Left ventricle myocardium inferior (tissue), 1 donor: ENCODE measurements around the gene PDE1C. TPM values are rescaled to one million over a fixed set of nuclear protein-coding genes. Genes with fewer than 3 reads are reported as not detected.

ENCODE experiments used
- DNase-seq: peaks from one replicate; pipeline ENCODE4 v3.0.0-alpha.2; 2020
- H3K27ac ChIP-seq: fragments of 200-600 bp; replicated peaks from 2 replicates; pipeline ENCODE4 v1.8.0; 2021
- H3K27me3 ChIP-seq: fragments of 200-600 bp; 2 replicates; pipeline ENCODE4 v1.8.0; 2021; ENCODE audit warnings: low read depth
- H3K36me3 ChIP-seq: fragments of 200-600 bp; 2 replicates; pipeline ENCODE4 v1.8.0; 2021
- H3K4me1 ChIP-seq: fragments of 200-600 bp; 2 replicates; pipeline ENCODE4 v1.8.0; 2021
- H3K4me3 ChIP-seq: fragments of 200-600 bp; 2 replicates; pipeline ENCODE4 v1.8.0; 2021; ENCODE audit warnings: mild to moderate bottlenecking, moderate library complexity
- H3K9me3 ChIP-seq: fragments of 200-600 bp; replicated peaks from 2 replicates; pipeline ENCODE4 v1.8.0; 2021
- CTCF ChIP-seq: fragments of 200-600 bp; IDR thresholded peaks from 2 replicates; pipeline ENCODE4 v1.8.0; 2021; ENCODE audit warnings: antibody characterized with exemption, mild to moderate bottlenecking, borderline replicate concordance
- intact Hi-C: fragments of 100-400 bp; cut with micrococcal nuclease; formaldehyde crosslinking; loops from one replicate; pipeline ENCODE4 v1.11.0; 2022
- total RNA-seq: library from RNA; stranded (reverse); fragmentation: NEBNext Ultra II Directional; extraction: Animal tissue kit (Norgen Biotek cat#: 25700); gene quantifications from one replicate; pipeline ENCODE4 v1.2.1, GENCODE V29; 2021
- donor health status: DM: no; HTN: yes; CAD: no; lungs with severe emphysema.

The PDE1C gene
- total RNA-seq, 1 donor from 2014 or later: 207 TPM

DNA sequence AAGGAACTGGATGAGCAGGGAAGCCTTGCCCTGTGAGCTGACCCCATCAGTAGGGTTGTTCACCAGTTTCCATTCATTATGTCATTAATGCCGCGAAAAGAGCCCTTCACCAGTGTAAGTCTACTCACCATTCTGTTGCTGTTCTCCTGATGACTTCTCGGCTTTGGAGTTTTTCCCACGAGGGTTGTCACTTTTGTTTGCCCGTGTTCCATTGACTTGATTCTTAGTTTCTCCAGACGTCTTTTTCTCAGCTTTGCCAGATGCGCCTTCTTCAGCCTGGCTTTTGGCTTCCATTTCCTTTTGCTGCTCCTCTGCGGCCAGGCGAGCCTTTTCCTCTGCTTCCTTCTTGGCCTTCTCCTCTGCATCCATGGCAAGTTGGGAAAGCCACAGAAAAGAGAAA, 254.4 kb downstream of the PDE1C start:
- Histone ChIP-seq H3K4me3 (no peak overlapping the region), H3K9me3 (no peaks in the 10 kb centered on the region), H3K4me1 (no peaks in the 10 kb centered on the region), H3K27me3 (no peaks in the 10 kb centered on the region), H3K36me3 (peaks cover 42% of the 10 kb centered on the region), H3K27ac (no peak overlapping the region)
- TF ChIP-seq CTCF: no peak
- no peak for DNase-seq
- intact Hi-C loops: no loop called here

DNA sequence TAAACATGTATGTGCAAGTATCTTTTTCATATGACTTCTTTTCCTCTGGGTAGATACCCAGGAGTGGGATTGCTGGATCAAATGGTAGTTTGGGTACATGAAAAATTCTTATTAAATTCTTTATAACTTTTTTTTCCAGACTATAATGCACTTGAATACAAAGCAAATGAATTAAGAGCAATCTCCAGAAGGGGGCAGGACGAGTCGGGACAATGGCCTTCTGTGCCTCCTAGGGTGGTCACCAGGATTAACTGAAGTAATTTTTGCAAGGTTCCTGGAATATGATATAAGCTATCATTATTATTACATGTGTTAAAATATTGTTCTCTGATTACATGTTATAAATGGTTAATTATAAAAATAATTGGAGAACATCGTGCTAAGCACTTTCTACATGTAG, 256.0 kb downstream of the PDE1C start:
- Histone ChIP-seq H3K36me3 (peaks cover 41% of the 10 kb centered on the region), H3K27me3 (no peaks in the 10 kb centered on the region), H3K4me3 (no peak overlapping the region), H3K27ac (no peak overlapping the region), H3K9me3 (no peaks in the 10 kb centered on the region), H3K4me1 (no peaks in the 10 kb centered on the region)
- DNase-seq: no peak
- intact Hi-C loops: no loop called here
- peak; percentile 45 for TF ChIP-seq CTCF

DNA sequence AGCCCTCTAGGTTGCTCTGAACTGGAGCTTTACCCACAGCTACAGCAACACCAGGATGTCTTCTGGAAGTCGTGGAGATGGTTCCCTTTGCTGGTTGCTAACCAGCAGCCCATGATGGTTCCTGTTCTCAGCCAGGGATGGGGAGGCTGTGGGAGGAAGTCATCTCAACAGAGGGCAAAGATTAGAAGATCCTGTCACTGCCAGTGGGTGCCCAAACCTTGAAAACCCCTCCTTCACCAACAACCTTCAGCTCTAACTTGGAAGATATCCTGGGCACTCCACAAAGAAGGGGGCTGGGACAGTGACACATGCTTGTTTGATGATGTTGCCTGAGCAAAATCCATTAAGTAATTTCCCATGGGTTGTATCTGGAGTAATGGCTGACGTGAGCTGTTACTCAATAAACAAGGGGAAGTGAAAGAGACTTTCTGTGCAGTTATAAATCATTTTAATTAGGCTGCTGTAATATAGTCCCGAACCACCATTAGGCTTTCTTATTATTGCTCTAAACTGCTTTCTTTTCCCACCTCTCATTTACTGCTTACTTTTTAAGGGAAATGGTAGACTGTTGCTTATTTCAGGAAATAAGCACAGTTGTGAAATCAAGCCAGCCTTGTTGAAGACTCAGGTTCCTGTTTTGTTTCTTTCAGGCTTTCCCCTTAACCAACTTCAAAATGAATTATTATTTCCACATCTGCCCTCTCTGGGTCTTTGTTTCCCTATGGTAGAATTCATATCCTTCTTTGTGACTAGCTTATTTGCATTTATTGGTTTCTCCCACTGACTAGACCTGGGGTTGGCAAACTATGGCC, 258.4 kb downstream of the PDE1C start:
- intact Hi-C loops: no loop called here
- no peak for DNase-seq
- no peak overlapping the region for H3K4me3 ChIP-seq
- H3K9me3 ChIP-seq: no peaks in the 10 kb centered on the region
- H3K27ac ChIP-seq: peak overlapping the region; percentile 40
- no peak for TF ChIP-seq CTCF
- H3K4me1 ChIP-seq: no peaks in the 10 kb centered on the region
- H3K36me3 ChIP-seq: peaks cover 41% of the 10 kb centered on the region
- H3K27me3 ChIP-seq: no peaks in the 10 kb centered on the region

DNA sequence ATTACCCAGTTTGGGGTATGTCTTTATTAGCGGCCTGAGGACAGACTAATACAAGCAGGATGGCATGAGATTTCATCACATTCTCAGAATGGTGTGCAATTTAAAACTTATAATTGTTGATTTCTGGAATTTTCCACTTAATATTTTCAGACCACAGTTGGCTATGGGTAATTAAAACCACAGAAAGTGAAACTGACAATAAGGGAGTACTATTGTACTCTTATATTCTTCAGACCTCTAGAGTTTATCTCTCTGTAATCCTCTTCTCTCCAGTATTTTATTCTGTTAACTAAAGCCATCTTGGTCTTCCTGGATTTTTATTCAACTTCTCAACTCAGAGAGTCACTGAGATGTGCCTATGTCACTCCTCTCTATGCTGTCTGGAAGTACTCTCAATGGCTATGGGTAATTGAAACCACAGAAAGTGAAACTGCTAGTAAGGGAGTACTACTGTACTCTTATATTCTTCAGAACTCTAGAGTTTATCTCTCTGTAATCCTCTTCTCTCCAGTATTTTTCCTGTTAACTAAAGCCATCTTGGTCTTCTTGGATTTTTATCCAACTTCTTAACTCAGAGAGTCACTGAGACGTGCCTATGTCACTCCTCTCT, 264.9 kb downstream of the PDE1C start:
- no peak for TF ChIP-seq CTCF
- Histone ChIP-seq H3K9me3 (no peaks in the 10 kb centered on the region), H3K27ac (no peak overlapping the region), H3K36me3 (peaks cover 12% of the 10 kb centered on the region), H3K4me1 (peaks cover 8% of the 10 kb centered on the region), H3K4me3 (no peak overlapping the region), H3K27me3 (no peaks in the 10 kb centered on the region)
- intact Hi-C loops: no loop called here
- DNase-seq: no peak

GRCh38 chr7:31796375-31796774, 273.8 kb downstream of the PDE1C start:
- no peak for DNase-seq
- no peak for TF ChIP-seq CTCF
- intact Hi-C loops: no loop called here

More at GRCh38 chr7:31796375-31796774, 273.8 kb downstream of the PDE1C start:
- peaks cover 8% of the 10 kb centered on the region for H3K4me1 ChIP-seq
- H3K36me3 ChIP-seq: no peaks in the 10 kb centered on the region
- no peak overlapping the region for H3K27ac ChIP-seq
- no peaks in the 10 kb centered on the region for H3K9me3 ChIP-seq
- H3K4me3 ChIP-seq: no peak overlapping the region
- no peaks in the 10 kb centered on the region for H3K27me3 ChIP-seq
